ENCODE measurements around the gene NAV2.

The NAV2 gene

GRCh38 chr11:20050551-20051333 lies 338.1 kb downstream of the NAV2 start:
- DNase-seq, result no peak

GRCh38 chr11:20051469-20052399 lies 339.1 kb downstream of the NAV2 start:
- no peak for DNase-seq

GRCh38 chr11:20053572-20053971 lies 340.9 kb downstream of the NAV2 start:
- no peak for DNase-seq

- DNase-seq, result no peak
Observed at GRCh38 chr11:20054584-20054983, 341.9 kb downstream of the NAV2 start.

GRCh38 chr11:20055312-20055711 lies 342.7 kb downstream of the NAV2 start:
- DNase-seq, result no peak

- DNase-seq, result no peak
Observed at GRCh38 chr11:20056109-20056949, 343.7 kb downstream of the NAV2 start.

GRCh38 chr11:20056950-20057943 lies 344.6 kb downstream of the NAV2 start:
- DNase-seq, result no peak

GRCh38 chr11:20058749-20059458 lies 346.3 kb downstream of the NAV2 start:
- DNase-seq, result no peak

- DNase-seq, result no peak
Observed at GRCh38 chr11:20059587-20060021, 347.0 kb downstream of the NAV2 start.

GRCh38 chr11:20060181-20060580 lies 347.5 kb downstream of the NAV2 start:
- DNase-seq, result no peak

GRCh38 chr11:20060647-20061205 lies 348.1 kb downstream of the NAV2 start:
- DNase-seq, result no peak

- no peak for DNase-seq
Observed at GRCh38 chr11:20061776-20062175, 349.1 kb downstream of the NAV2 start.

- no peak for DNase-seq
Observed at GRCh38 chr11:20064961-20065405, 352.3 kb downstream of the NAV2 start.

- no peak for DNase-seq
Observed at GRCh38 chr11:20065406-20065805, 352.8 kb downstream of the NAV2 start.

GRCh38 chr11:20066013-20066782 lies 353.6 kb downstream of the NAV2 start:
- DNase-seq, result no peak

- no peak for DNase-seq
Observed at GRCh38 chr11:20066783-20067156, 354.1 kb downstream of the NAV2 start.

GRCh38 chr11:20067665-20068064 lies 355.0 kb downstream of the NAV2 start:
- DNase-seq, result no peak

- no peak for DNase-seq
Observed at GRCh38 chr11:20068691-20069090, 356.1 kb downstream of the NAV2 start.

- no peak for DNase-seq
Observed at GRCh38 chr11:20070459-20070858, 357.8 kb downstream of the NAV2 start.

- DNase-seq, result no peak
Observed at GRCh38 chr11:20075627-20076026, 363.0 kb downstream of the NAV2 start.

Data from activated gamma-delta T cell treated with Interleukin-2 at 50 U/mL for 16 hours (primary cell).